SK-N-MC (cell line): ENCODE results near the gene EIF3CL.
"Not testable (repeated sequence)": the region's sequence is repeated elsewhere in the genome, so short reads cannot be mapped to it uniquely, and the experiment has no call there.

Experiments
- EZH2 ChIP-seq: fragments of 200-600 bp; sonication (generic); IDR thresholded peaks from one replicate; pipeline ENCODE4 v1.6.1; 2017; ENCODE audit warnings: antibody characterized with exemption
- FOXP2 ChIP-seq: optimal IDR thresholded peaks from 2 replicates; pipeline ENCODE3; 2011; ENCODE audit warnings: mild to moderate bottlenecking, moderate library complexity; ENCODE audit not compliant: insufficient read depth; ENCODE audit errors: extremely low read length, control extremely low read depth
- POLR2AphosphoS5 ChIP-seq: IDR thresholded peaks from 2 replicates; pipeline ENCODE4 v1.6.1; 2012; ENCODE audit warnings: mild to moderate bottlenecking, low read depth, low read length, borderline replicate concordance

DNA sequence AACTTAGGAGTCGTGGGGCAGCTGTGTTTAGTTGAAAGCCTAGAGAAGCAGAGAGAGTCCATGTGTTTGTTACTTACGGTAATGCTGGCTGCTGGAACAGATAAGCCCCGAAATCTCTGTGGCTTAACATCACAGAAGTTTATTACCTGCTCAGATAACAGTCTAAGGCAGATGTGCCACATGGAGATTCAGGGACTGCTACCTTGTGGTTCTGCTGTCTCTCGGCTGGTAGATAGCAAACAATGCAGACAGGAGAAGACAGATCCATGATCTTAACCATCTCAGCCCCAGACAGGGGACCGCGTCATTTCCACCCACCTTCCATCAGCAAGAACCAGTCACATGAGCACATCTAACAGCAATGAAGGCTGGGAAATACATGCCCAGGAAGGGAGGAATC lies 71.0 kb downstream of the EIF3CL start:
- TF ChIP-seq EZH2, POLR2AphosphoS5, FOXP2: not testable (repeated sequence)
